Breast epithelium (tissue), 3 donors: ENCODE measurements around the gene FEV.

ENCODE experiments used
- POLR2A ChIP-seq: fragments of 450-650 bp; IDR thresholded peaks from one replicate; pipeline ENCODE4 v1.6.1; 2016; ENCODE audit warnings: antibody characterized with exemption, mild to moderate bottlenecking, moderate library complexity
- TF ChIP-seq, protein P1 (sequence below), 3 donors: fragments of 450-650 bp; IDR thresholded peaks; one replicate each; pipeline ENCODE4 v1.5.1; 2016 to 2017; ENCODE audit warnings: antibody characterized with exemption in 3 of 3, mild to moderate bottlenecking in 3 of 3, moderate library complexity in 3 of 3

DNA sequence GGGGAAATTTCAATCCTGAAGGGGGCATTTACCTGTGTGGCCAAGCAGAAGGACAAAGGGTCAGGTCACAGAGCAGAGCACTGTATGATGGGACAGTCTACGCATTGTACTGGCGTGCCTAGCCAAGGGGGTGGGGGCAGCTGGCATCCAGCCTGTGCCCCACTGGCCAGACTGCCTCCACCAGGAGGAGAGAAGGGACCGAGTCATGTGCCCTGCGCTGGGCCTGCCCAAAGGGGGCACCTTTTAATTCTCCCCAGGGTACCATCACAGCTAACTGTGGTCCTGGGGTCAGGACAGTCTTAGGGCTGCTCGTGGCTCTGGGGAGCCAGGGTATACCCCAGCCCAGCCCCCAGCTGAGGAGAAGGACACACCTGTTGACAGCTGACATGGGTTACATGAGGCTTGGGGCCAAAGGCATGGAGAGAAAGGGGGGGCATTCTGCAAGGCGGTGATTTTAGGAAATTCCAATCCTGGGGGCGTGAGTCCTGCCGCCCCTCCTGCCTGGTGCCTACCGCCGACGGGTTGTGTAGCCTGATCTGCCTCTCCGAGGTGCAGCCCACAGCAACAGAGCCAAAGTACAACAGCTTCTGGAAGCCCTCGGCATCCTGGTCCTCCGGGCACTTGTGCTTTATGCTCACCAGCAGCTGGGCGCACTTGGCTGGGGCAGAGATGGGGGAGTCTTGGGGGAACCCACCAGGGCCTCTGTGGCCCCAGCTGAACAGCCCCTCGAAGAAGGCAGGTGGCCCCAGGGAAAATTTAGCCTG is 45.4 kb upstream of the FEV start:
- TF ChIP-seq, protein P1, sequence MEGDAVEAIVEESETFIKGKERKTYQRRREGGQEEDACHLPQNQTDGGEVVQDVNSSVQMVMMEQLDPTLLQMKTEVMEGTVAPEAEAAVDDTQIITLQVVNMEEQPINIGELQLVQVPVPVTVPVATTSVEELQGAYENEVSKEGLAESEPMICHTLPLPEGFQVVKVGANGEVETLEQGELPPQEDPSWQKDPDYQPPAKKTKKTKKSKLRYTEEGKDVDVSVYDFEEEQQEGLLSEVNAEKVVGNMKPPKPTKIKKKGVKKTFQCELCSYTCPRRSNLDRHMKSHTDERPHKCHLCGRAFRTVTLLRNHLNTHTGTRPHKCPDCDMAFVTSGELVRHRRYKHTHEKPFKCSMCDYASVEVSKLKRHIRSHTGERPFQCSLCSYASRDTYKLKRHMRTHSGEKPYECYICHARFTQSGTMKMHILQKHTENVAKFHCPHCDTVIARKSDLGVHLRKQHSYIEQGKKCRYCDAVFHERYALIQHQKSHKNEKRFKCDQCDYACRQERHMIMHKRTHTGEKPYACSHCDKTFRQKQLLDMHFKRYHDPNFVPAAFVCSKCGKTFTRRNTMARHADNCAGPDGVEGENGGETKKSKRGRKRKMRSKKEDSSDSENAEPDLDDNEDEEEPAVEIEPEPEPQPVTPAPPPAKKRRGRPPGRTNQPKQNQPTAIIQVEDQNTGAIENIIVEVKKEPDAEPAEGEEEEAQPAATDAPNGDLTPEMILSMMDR (IDR thresholded peaks at IDR 0.05): no peak
- TF ChIP-seq POLR2A: no peak
